HG03432 (cell line): ENCODE measurements around the gene ZNF786.
A peak's percentile ranks its signal among the peaks of the same experiment; 100 is the strongest.
"Not testable (repeated sequence)": the region's sequence is repeated elsewhere in the genome, so short reads cannot be mapped to it uniquely, and the experiment has no call there.

Experiments
- ATAC-seq: cut with Tn5 transposase; IDR thresholded peaks from one replicate; pipeline ENCODE4 v1.9.1; 2021; ENCODE audit warnings: mild to moderate bottlenecking, moderate library complexity; ENCODE audit not compliant: unreplicated experiment

ZNF786 gene

DNA sequence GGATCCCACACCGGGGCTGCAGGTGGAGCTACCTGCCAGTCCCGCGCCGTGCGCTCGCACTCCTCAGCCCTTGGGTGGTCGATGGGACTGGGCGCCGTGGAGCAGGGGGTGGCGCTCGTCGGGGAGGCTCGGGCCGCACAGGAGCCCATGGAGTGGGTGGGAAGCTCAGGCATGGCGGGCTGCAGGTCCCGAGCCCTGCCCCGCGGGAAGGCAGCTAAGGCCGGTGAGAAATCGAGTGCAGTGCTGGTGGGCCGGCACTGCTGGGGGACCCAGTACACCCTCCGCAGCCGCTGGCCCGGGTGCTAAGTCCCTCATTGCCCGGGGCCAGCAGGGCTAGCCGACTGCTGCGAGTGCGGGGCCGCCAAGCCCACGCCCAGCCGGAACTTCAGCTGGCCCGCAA is 51.9 kb downstream of the ZNF786 start:
- not testable (repeated sequence) for ATAC-seq

DNA sequence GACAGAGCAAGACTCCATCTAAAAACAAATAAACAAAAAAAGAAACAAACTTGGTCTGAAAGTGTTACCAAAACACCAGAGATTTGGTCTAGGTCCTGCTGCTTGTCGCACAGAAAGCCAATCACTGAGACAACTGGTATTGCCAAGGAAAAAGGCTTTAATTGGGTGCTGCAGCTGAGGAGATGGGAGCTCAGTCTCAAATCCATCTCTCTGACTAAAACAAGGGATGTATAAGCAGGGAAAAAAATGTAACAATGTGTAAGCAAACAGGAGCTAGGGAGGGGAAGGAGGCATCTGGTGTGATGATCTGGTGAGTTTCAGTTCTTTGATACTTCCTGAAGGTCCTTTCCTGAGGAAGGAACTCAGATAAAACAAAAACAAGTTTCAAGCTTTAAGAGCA is 53.8 kb downstream of the ZNF786 start:
- ATAC-seq: no peak

DNA sequence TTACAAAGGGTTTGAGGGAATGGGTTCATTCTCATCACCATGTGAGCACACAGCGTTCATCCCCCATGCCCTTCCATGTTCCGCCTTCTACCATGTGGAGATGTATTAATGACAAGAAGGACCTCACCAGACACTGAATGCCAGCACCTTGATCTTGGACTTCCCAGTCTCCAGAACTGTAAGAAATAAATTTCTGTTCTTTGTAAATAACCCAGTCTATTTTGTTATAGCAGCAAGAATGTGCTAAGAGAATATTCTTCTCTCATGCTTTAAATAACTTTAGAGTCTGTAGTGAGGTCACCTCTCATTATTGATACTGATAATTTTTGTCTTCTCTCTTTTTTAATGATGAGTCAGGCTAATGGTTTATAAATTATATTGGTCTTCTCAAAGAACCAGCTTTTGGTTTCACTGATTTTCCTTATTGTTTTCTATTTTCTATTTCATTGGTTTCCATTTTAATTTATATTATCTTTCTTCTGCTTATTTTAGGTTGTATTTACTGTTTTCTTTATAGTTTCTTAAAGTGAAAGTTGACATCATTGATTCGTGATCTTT is 59.1 kb downstream of the ZNF786 start:
- ATAC-seq: no peak

DNA sequence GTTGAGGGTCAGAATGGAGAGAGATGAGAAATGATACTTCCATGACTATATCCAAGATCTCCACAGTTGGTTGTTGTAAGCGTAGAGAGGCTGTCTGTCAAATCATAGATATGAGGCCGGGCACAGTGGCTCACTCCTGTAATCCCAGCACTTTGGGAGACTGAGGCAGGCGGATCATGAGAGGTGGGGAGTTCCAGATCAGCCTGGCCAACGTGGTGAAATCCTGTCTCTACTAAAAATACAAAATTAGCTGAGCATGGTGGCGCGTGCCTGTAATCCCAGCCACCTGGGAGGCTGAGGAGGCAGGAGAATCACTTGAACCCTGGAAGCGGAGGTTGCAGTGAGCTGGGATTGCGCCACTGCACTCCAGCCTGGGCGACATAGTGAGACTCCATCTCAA is 60.1 kb downstream of the ZNF786 start:
- not testable (repeated sequence) for ATAC-seq

DNA sequence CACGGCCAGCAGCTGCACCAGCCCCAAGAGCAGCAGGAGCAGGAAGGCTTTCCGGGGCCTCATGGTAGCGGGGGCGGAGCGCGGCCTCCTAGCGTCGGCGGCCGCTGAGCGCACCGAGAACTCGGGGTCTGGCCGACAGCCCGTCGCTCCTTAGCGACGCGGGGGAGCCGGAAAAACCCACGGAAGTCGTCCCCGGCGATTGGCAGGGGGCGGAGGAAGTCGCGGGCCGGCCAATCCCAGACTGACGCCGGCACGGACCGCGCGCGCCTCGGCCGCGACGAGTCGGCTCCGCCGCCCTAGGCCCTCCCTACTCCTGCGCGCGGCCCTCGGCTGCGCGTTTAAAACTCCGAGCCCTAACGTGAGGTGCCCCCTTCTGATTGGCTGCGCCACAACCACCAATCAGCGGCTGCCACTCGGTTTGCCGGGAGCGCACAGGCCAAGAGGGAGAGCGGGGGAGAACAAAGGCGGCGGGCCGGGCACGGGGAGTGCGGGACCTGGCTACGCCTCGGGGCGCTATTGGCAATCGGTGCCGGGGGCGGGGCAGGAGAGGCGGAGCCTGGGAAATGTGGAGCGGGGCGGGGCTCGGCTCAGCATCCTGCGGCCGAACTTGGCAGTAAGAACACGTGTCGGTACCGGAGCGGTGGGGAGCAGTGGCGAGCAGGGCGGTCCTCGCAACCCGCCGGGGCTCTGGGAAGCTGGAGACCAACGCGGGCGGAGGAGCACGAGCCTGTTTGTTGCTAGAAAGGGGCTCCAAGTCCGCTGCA is 62.0 kb downstream of the ZNF786 start, which contains the start of gene PDIA4:
Gene PDIA4 (minus strand): TSS at position 160 of the 764 bp plus-strand sequence. CDS start 97 bp downstream, at position 63.
- peak; percentile 92 for ATAC-seq

DNA sequence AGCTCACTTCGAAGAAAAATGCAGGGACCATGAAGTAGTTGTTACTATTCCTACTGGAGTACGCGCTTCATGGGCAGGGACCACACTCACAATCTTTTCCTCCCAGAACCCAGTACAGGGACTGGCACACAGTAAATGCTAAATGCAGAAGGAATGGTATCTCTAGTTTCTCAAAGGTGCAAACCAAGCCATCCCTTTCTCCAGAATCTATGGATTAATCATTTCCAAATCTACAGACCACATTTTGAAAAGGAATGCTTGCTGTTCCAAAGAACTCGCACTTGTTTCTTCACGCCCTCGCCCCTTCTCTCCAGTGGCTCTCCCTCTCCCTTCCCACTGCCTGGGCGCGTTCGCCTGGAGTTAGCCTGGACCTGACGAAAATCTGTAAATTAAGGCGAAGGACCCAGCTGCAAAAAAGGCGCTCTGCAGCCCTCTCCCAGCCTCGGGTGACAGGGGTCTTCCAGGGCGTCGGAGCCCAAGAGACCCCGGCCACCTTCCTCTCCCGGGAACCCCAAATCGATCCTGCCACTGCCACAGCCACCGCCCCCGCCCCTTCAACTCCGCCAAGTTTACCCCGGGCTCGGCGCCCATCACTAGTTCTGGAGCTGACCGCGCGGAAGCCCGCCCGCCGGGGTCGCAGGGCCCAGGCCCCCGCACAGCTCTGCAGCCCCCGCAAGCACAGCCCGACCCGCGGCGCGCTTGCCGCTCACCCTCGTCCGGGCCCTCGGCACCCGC is 62.7 kb downstream of the ZNF786 start:
- ATAC-seq: no peak

DNA sequence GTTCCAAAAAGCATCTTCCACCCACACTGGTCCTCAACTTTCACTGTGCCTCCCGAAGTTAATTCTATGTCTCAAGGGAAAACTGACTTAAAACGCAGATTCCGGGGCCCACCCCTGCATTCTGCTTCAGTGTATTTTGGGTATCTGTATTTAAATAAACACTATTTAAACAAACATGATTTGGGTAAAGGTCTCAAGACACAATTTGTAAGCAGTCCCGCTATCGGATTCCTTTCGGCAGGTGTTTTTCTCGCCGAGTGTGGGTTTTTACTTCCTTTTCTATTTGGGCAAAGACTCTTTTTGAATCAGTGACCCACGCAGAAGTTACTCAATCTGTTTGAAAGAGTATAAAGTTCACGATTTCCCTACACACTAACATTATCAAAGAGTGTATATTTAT is 63.5 kb downstream of the ZNF786 start:
- no peak for ATAC-seq

DNA sequence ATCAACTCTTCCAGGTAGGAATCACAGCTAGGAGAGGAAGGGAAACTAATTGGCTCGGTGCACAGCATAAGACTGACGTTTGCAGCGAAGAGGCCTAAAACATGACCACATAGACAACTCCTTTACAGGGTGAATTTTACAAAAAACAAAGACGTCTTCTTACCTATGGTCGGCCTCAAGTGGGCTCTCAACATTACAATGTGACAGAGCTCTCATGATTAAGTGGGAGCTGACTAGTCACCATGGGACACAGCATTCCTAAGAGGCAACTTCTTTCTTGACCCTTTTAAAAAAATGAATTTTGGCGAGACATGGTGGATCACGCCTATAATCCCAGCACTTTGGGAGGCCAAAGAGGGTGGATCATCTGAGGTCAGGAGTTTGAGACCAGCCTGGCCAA is 66.9 kb downstream of the ZNF786 start:
- ATAC-seq: no peak

DNA sequence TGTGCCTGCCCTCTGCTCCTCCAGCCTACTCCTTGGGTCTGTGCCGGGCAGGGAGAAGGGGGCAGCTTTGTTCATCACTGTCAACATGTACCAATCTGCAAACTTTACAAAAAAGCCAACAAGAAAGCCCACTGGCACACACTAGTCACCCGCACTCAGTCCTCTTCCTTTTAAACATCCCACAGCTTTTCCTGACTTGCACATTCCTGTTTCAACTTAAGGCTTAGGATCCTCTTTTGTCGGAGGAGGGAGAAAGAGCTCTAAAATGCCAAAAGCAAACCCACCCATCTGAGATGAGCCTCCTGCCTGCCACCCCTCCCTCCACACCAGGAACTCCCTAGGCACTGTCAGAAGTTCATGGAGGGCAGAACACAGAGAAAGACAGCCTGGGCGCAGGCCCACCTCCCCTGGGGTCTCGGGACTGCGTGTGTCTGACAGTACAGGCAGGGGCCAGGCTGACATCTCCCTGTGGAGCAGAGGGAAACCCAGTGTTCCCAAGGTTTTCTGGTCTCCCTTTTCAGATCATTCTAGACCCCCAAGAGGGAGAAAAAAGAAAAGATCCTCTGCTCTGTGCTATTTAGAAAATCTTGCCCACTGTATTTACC is 67.7 kb downstream of the ZNF786 start:
- no peak for ATAC-seq

DNA sequence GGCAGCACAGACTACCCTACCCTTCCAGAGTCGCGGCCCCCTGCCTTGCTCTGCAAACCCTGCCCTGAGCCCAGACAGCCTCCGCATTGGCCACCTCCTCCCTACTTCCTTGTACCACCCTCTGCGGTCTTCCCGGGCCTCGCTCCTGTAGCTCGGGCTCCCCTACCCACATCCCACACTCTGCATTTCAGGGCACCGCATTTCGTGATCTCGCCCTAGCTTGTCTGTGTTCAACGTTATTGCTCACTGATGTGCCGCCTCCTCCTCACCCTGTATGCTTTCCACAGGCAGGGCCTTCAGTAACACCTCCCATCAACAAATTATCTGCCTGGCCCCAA is 68.8 kb downstream of the ZNF786 start:
- peak; percentile 56 for ATAC-seq

DNA sequence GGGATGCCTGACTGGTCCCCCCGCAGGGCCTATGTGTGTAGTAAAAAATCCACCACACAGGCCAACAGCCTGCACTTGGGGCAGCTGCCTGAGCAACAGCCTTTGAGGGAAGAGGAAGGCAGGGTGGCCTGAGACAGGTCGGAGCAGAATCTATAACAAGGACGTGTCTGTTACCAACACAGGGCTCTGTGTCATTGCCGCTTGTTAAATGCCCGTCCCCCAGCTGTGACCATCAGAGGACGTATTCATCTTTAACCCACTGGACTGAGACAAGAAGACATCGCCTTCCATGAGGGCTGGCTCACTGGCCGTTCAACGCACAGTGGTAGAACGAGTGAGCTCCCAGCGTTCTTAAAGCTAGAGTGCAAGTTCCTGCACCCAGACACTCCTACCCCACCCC is 70.0 kb downstream of the ZNF786 start:
- no peak for ATAC-seq
